Stimulated activated effector memory CD8-positive, alpha-beta T cell treated with anti-CD3 and anti-CD28 coated beads, Interleukin-12 subunit alpha, Interleukin-12 subunit beta, amount 100 ng/mL, for 72 hours (primary cell): ENCODE measurements around the gene RPL38.

Experiments
- ATAC-seq: fragments of 150-1000 bp; cut with Tn5 transposase; 2 replicates; pipeline ENCODE4 v1.10.0; 2021
- DNase-seq, 2 donors: peaks; one replicate each; pipeline ENCODE4 v3.0.0; 2021 to 2022; ENCODE audit warnings: low spot score in 2 of 2
- H3K27ac Mint-ChIP-seq: one replicate; pipeline ENCODE4 v1.8.0; 2022; ENCODE audit warnings: mild to moderate bottlenecking, mixed read lengths
- H3K36me3 Mint-ChIP-seq: one replicate; pipeline ENCODE4 v1.8.0; 2022; ENCODE audit warnings: mild to moderate bottlenecking, mixed read lengths
- H3K4me1 Mint-ChIP-seq: one replicate; pipeline ENCODE4 v1.8.0; 2022; ENCODE audit warnings: mixed read lengths
- H3K4me3 Mint-ChIP-seq: one replicate; pipeline ENCODE4 v1.8.0; 2022; ENCODE audit warnings: mild to moderate bottlenecking, mixed read lengths
- H3K9me3 Mint-ChIP-seq: one replicate; pipeline ENCODE4 v1.8.0; 2022; ENCODE audit warnings: mixed read lengths

The RPL38 gene

GRCh38 chr17:74196541-74197317 is 6.7 kb upstream of the RPL38 start:
- peaks cover 8% of the 10 kb centered on the region for H3K4me1 Mint-ChIP-seq
- ATAC-seq (no peak), DNase-seq (no peak)
- no peaks in the 10 kb centered on the region for H3K36me3 Mint-ChIP-seq
- H3K4me3 Mint-ChIP-seq, result no peak overlapping the region
- H3K9me3 Mint-ChIP-seq, result no peaks in the 10 kb centered on the region
- H3K27ac Mint-ChIP-seq, result no peak overlapping the region

DNA sequence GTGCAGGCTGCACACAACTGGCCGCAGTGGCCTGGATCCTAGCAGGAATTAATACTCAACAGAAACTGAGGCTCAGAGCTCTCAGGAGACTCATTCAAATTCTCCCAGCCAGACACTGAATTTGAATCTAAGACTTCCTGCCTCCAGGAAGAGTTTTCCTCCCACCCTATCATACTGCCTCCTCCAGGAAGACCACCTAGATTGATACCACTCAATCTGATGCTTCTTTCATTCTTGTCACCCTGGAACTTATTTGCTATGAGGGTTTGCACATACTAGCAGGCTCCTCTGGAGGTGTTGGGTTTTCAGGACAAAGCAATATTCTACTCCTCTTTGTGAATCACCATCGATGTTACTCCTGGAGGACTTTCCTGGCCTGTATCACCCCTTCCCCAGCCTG is 5.7 kb upstream of the RPL38 start:
- ATAC-seq, result no peak
- Mint-ChIP-seq H3K9me3 (no peaks in the 10 kb centered on the region), H3K4me1 (peaks cover 9% of the 10 kb centered on the region), H3K27ac (peak overlapping the region; percentile 10), H3K36me3 (peaks cover 4% of the 10 kb centered on the region), H3K4me3 (no peak overlapping the region)
- DNase-seq, result no peak

- Mint-ChIP-seq H3K4me1 (peaks cover 18% of the 10 kb centered on the region), H3K9me3 (no peaks in the 10 kb centered on the region), H3K36me3 (peaks cover 13% of the 10 kb centered on the region), H3K27ac (no peak overlapping the region), H3K4me3 (no peak overlapping the region)
- DNase-seq (no peak), ATAC-seq (no peak)
Measured at GRCh38 chr17:74198694-74199093, 4.8 kb upstream of the RPL38 start.

GRCh38 chr17:74199306-74200092 is 4.0 kb upstream of the RPL38 start:
- peak; percentile 68 to 85 for DNase-seq
- peaks cover 19% of the 10 kb centered on the region for H3K4me1 Mint-ChIP-seq

DNA sequence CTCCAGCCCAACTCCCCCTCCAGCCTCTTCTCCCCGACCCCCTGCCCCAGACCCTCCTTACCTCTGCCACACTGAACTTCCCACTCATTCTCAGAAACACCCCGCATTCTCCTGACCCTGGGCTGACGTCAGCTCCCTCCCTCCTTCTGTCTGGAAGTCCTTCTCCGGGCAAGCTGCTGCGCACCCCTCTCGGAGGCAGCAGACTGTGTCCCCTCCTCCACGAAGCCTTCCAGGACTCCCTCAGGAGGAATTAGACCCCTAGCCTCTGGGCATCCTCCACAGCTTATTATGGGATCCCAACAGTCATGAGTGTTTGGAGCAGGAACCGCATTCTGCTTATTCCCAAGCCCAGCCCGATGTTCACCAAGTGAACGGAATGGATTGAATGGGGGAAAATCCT is 3.4 kb upstream of the RPL38 start:
- Mint-ChIP-seq H3K27ac (no peak overlapping the region), H3K36me3 (peaks cover 27% of the 10 kb centered on the region), H3K4me3 (peak overlapping the region; percentile 1), H3K4me1 (peaks cover 24% of the 10 kb centered on the region), H3K9me3 (no peaks in the 10 kb centered on the region)
- ATAC-seq (no peak), DNase-seq (no peak)

More at GRCh38 chr17:74199306-74200092, 4.0 kb upstream of the RPL38 start:
- ATAC-seq, result peak; percentile 58
- H3K9me3 Mint-ChIP-seq, result no peaks in the 10 kb centered on the region
- peak overlapping the region; percentile 1 for H3K4me3 Mint-ChIP-seq
- no peak overlapping the region for H3K27ac Mint-ChIP-seq
- H3K36me3 Mint-ChIP-seq, result peaks cover 21% of the 10 kb centered on the region

DNA sequence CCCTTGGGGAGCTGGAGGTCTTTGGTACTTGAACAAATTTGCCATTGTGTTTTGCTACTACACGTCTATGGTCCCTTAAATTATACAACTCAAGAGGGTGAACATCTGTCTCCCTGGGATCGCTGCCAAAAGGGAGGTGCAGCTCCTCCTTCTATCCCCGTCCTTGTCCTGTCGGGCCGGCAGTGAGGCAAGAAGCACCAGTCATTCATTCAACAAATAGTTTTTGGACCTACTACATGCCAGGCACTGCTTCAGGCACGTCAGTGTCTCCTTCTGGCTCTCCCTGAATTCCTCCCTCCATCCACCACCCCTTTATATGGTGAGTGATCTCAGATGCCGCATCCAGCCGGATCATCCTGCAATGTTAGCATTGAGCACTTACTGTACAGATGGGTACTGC is 2.2 kb upstream of the RPL38 start:
- no peaks in the 10 kb centered on the region for H3K9me3 Mint-ChIP-seq
- DNase-seq, result no peak
- peaks cover 38% of the 10 kb centered on the region for H3K36me3 Mint-ChIP-seq
- no peak overlapping the region for H3K4me3 Mint-ChIP-seq
- H3K4me1 Mint-ChIP-seq, result peaks cover 32% of the 10 kb centered on the region
- ATAC-seq, result no peak
- H3K27ac Mint-ChIP-seq, result no peak overlapping the region

GRCh38 chr17:74201948-74202347 is 1.5 kb upstream of the RPL38 start:
- Mint-ChIP-seq H3K4me1 (peaks cover 37% of the 10 kb centered on the region), H3K9me3 (no peaks in the 10 kb centered on the region), H3K27ac (no peak overlapping the region), H3K36me3 (peaks cover 45% of the 10 kb centered on the region), H3K4me3 (peak overlapping the region; percentile 96)
- ATAC-seq (no peak), DNase-seq (no peak)

DNA sequence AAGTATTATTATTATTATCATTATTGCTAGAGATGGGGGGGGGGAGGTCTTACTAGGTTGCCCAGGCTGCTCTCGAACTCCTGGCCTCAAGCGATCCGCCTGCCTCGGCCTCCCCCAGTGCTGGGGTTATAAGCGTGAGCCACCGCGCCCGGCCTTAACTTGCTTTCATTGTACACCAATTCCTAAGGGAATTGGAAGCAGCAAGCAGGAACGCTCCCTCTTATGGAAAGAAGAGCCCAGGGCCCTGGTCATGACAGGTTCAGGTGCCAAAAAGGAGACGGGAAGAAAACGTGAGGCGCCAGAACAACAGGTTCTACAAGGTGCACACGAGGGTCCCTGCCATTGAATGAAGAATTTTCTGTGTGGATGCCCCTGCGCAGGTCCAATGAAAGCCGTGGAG is 540 bp upstream of the RPL38 start:
- H3K27ac Mint-ChIP-seq, result peak overlapping the region; percentile 99
- H3K36me3 Mint-ChIP-seq, result peaks cover 55% of the 10 kb centered on the region
- H3K9me3 Mint-ChIP-seq, result no peaks in the 10 kb centered on the region
- ATAC-seq, result peak; percentile 11
- H3K4me3 Mint-ChIP-seq, result peak overlapping the region; percentile 96
- H3K4me1 Mint-ChIP-seq, result peaks cover 41% of the 10 kb centered on the region
- no peak for DNase-seq

DNA sequence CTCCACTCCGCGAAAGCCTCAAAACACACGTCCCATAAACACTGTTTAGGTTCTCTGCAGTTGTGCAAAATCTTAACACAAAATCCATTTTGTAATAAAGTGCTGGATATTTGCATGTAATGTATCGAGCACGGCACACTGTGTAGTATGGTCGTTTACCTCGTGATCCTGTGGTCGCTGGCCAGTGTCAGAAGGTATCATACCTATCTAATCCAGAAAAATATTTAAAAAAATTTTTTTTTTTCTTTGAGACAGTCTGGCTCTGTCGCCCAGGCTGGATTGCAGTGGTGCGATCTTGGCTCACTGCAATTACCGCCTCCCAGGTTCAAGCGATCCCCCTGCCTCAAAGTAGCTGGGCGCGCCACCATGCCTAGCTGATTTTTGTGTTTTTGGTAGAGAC is 996 bp downstream of the RPL38 start:
- H3K4me1 Mint-ChIP-seq, result peaks cover 50% of the 10 kb centered on the region
- DNase-seq (no peak), ATAC-seq (no peak)
- H3K36me3 Mint-ChIP-seq, result peaks cover 71% of the 10 kb centered on the region
- H3K9me3 Mint-ChIP-seq, result no peaks in the 10 kb centered on the region
- peak overlapping the region; percentile 99 for H3K27ac Mint-ChIP-seq
- H3K4me3 Mint-ChIP-seq, result peak overlapping the region; percentile 96

DNA sequence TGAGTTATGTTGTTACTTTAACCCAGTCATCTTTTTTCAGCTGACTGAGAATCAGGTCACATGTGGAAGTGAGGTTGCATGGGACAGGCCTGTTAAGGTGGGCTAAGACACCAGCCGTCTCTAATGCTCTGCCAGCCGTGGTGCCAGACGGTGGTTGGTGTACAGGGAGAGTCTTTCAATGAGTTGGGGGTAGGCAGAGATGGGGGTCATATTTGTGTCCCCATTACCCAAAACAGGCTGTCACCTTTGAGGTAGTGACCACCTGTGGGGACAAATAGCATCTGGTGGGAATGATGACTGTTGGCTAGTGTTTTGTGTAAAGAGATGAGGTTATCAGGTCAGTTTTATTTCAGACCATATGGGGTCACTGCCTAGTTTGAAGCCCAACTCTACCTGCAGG is 1.8 kb downstream of the RPL38 start:
- DNase-seq, result no peak
- Mint-ChIP-seq H3K4me3 (peak overlapping the region; percentile 96), H3K27ac (peak overlapping the region; percentile 99), H3K9me3 (no peaks in the 10 kb centered on the region), H3K36me3 (peaks cover 79% of the 10 kb centered on the region), H3K4me1 (peaks cover 47% of the 10 kb centered on the region)
- ATAC-seq, result no peak

- Mint-ChIP-seq H3K36me3 (peaks cover 86% of the 10 kb centered on the region), H3K9me3 (no peaks in the 10 kb centered on the region), H3K27ac (peak overlapping the region; percentile 99), H3K4me1 (peaks cover 54% of the 10 kb centered on the region), H3K4me3 (peak overlapping the region; percentile 96)
- ATAC-seq (no peak), DNase-seq (no peak)
Measured at GRCh38 chr17:74206332-74206818, 2.9 kb downstream of the RPL38 start.

DNA sequence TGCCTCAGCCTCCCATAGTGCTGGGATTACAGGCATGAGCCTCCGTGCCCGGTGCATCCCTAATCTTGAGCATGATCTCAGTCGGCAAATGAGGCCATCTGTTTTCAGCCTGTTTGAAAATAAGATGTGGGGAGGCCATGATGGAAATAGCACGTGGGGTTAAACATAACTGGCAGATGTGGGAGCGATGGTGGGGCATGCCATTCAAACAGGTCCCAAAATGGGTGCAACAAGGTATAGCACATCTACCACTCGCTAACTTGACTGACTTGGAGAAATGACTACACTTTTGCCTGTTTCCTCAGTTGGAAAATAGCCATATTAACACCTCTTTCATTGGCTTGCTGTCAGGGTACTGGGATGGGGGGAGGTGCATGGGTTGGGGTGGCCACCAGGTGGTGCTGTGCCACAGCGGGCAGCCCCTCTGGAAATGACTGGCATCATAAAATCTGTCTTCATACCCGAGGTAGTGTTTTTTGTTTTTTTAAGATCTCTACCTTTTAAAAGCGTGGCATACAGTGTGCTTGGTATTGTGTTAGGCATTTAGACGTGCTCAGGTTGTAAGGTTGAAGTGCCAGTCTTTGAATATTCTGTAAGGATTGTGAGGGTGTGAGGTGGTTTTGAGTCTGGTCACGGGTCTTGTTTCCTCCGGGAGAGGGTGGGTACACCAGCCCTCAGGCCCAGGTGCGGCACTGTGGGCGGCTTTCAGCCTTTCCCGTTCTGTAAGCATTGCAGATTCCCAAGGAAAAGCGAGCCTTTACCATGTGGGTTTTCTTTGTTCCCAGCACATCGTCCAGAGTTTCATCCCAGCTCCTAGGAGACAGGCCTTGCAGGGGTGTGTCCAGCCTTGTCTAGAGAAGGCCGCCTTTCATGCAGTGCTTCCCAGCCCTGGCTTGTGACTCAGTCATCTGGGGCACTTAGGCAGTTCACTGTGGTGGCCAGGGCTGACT is 7.0 kb downstream of the RPL38 start:
- Mint-ChIP-seq H3K36me3 (peaks cover 74% of the 10 kb centered on the region), H3K4me1 (peaks cover 67% of the 10 kb centered on the region), H3K27ac (peak overlapping the region; percentile 24), H3K9me3 (no peaks in the 10 kb centered on the region), H3K4me3 (peak overlapping the region; percentile 10)
- ATAC-seq, result peak; percentile 66
- peak; percentile 71 to 89 for DNase-seq

- H3K9me3 Mint-ChIP-seq, result no peaks in the 10 kb centered on the region
- DNase-seq (peak in 1 of 2 donors; percentile 56), ATAC-seq (no peak)
- H3K36me3 Mint-ChIP-seq, result peaks cover 66% of the 10 kb centered on the region
- H3K27ac Mint-ChIP-seq, result peak overlapping the region; percentile 93
- peaks cover 61% of the 10 kb centered on the region for H3K4me1 Mint-ChIP-seq
- H3K4me3 Mint-ChIP-seq, result peak overlapping the region; percentile 83
Measured at GRCh38 chr17:74211141-74211911, 7.8 kb downstream of the RPL38 start.

GRCh38 chr17:74211912-74212208 is 8.4 kb downstream of the RPL38 start:
- peaks cover 60% of the 10 kb centered on the region for H3K36me3 Mint-ChIP-seq
- no peaks in the 10 kb centered on the region for H3K9me3 Mint-ChIP-seq
- peaks cover 61% of the 10 kb centered on the region for H3K4me1 Mint-ChIP-seq
- ATAC-seq (no peak), DNase-seq (peak in 1 of 2 donors; percentile 58)
- H3K4me3 Mint-ChIP-seq, result peak overlapping the region; percentile 83
- H3K27ac Mint-ChIP-seq, result peak overlapping the region; percentile 93
